Amniotic stem cell (primary cell): ENCODE results near the gene ZC2HC1B.
"Not testable (repeated sequence)": the region's sequence is repeated elsewhere in the genome, so short reads cannot be mapped to it uniquely, and the experiment has no call there.

Source experiments
- DNase-seq: peaks from one replicate; lab custom pipeline; 2025; lab: John Stamatoyannopoulos, UW

The ZC2HC1B gene, protein sequence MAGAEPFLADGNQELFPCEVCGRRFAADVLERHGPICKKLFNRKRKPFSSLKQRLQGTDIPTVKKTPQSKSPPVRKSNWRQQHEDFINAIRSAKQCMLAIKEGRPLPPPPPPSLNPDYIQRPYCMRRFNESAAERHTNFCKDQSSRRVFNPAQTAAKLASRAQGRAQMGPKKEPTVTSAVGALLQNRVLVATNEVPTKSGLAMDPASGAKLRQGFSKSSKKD

DNA sequence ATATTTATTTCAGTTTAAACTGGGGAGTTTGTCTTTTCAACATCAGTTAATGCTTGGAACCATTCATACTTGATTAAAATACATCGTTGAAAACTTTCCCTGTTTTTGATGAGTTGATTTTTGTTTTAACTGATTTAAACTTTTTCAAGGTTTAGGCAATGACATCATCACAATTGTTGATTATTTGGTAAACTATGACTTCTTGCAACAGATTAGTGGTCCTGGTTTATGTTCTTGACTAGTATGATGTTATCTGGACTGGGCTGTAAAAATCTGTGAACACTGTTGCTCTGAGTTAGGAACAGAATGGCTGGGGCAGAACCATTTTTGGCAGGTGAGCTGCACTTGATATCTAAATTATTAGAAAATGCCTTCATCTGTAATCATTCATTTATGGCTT lies at the start of gene ZC2HC1B:
TSS of gene ZC2HC1B (plus strand) at position 241 of the 400 bp plus-strand sequence. CDS start at position 307, 66 bp downstream.
- DNase-seq = no peak

DNA sequence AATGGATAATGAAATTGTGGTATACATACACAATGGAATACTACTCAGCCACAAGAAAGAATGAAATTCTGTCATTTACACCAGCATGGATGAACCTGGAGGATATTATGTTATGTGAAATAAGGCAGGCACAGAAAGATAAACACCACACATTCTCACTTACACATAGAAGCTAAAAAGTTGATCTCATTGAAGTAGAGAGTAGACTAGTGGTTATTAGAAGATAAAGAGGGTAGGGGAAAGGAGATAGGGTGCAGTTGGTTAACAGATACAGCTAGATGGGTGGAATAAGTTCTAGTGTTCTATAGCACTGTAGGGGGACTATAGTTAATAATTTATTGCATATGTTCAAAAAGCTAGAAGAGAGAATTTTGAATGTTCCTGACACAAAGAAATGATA lies 46.7 kb upstream of the ZC2HC1B start:
- no peak for DNase-seq

DNA sequence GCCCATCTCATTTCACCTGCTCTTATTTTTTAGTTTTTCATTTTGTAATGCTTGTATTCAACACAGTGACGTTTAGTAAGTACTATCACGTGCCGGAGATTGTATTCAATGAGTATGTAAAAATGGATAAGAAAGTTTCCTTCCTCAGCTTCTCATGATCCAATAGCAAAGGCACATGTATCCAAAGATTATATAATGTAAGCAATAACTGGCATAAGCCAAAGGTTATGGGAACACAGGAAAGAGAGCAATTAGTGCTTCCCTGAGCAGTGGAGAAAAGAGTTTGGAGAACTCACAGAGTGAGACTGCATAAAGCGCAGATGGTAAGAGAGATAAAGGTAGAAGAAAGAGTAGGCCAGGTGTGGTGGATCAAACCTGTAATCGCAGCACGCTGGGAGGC lies 42.9 kb upstream of the ZC2HC1B start:
- no peak for DNase-seq

DNA sequence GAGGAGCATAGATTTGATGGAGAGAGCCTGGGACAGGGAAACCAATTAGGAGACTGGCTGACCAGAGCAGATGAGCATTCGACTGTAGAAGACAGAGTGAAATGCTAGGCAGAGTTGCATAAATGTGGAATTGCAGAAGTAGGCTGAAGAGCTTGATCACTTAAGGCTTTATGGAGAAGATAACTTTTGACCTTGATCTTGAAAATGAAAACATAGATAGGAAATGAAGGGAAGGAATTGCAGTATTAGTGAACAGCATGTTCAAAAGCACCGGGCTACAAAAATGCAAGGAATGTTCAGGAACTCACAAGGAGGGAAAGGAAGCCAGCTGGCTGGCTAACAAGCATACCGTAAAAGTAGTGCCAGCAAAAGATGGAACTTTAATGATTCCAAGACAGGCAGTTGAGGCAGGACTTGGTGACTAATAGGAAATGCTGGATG lies 41.7 kb upstream of the ZC2HC1B start:
- no peak for DNase-seq

DNA sequence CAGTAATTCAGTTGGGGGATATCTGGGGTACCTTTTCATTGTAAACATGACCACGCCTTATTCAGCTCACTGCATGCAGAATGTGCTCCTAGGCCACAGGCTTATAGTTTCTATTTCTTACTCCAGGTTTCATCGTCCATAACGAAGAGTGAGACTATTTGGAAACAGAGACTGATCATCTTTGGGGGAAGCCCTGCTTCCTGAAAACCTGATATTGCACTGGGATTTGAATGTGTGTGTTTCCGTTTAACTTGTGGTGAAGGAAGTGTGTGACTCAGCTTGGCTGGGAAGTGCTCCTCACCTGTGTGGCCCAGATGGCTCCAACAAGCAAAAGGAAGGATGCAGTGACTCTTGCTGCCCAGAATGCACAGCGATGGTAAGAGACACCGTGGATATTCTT lies 40.7 kb upstream of the ZC2HC1B start:
- DNase-seq = no peak

DNA sequence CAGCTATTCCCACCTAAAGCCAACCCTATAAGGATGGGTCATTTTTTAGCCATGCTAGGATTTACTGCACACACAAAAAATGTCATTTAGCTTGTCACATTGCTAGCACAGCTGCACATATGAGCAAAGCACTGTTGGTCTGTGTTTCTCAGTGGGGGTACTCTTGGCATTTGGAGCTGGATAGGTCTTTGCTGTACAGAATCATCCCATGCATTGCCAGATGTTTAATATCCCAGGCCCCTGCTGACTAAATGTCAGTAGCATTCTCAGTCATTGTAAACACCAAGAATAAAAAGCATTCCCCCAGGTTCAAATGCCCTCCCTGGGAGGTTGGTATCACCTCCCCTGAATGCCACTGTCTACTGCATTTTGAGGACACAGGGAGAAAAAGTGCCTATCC lies 35.7 kb upstream of the ZC2HC1B start:
- DNase-seq = no peak

DNA sequence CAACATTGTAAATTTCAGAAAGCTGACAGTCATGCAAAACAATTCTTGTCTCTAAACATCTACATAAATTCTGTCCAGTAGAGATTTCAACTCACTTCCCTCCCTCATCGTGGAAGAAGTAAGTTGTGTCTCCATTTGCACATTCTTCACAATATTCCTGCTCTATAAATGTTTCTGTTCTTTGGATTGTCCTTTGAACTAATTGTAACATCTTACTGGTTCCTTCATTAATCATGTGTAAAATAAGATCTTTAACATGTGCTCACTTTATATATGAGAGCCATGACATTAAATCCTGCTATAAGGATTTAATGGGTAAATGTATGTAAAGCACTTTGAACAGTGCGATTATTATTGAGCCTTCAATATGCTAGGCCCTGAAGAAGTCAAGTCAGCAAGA lies 28.1 kb upstream of the ZC2HC1B start:
- no peak for DNase-seq

DNA sequence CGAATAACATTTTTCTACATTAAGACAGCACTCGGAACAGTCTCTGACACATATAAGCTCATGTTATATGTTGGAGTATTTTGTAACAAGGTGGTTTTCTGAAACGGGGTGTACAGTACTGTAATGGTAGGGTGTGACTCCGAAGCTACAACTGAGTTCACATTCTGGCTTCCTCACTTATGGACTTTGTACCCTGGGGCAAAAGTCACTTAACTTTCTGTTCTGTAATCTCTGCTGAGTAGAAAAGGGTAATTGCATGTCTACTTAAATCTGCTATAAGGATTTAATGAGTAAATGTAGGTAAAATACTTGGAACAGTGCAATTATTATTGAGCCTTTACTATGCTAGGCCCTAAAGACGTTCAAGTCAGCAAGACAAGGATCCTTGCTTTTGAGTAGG lies 25.9 kb upstream of the ZC2HC1B start:
- no peak for DNase-seq

DNA sequence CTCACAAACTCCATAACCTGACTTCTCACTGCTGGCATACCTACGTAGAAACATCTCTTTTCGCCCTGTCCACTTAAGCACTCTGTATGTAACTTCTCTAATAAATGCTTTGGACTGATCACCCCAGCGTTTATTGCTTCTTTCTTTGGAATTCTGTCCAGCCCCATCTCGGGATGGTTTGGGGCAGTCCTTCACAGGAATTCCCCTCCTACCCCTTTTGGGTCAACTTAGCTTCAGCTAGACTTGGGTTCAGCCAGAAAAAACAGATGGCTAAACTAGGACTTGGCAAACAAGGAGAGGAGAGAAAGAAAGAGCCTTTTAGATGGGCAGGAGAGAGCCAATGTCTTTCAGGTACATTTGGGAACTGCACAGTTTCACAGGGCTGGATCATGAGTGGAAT lies 25.1 kb upstream of the ZC2HC1B start:
- no peak for DNase-seq

DNA sequence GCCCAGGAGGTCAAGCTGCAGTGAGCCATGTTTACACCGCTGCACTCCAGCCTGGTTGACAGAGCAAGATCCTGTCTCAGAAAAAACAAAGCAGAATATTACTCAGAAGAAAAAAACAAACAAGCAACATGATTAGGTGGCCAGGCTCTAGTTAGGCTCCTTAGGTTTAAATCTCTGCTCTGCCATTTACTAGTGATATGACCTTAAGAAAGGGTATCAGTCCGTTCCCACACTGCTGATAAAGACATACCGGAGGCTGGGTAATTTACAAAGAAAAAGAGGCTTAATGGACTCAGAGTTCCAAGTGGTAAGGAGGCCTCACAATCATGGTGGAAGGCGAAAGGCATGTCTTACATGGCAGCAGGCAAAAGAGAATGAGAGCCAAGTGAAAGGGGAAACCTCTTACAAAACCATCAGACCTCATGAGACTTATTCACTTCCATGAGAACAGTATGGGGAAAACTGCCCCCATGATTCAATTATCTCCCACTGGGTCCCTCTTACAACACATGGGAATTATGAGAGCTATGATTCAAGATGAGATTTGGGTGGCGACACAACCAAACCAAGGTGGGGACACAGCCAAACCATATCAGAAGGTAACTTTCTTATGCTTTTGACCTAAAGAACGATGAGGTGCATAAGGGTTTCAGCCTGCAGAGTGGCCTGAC lies 23.5 kb upstream of the ZC2HC1B start:
- DNase-seq = no peak

DNA sequence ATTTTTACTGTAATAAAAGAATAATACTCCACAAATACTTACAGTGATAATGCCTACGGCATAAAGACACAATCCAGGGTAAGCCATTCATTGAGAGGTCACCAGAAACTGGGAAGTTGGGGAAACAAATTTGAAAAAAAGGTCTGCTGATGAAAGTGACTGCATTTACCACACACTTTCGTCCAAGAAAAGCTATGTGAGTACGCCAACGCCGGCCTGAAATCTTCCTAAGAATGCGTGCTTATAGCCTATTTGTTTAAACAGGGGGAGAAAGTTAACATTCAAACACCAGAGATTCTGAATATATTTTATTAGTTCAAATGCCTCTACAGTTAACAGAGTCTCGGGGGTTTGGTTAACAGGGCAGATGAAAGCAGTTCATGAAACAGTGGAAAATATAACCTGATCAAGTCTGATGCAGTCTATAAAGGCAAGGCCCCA lies 21.8 kb upstream of the ZC2HC1B start:
- no peak for DNase-seq

DNA sequence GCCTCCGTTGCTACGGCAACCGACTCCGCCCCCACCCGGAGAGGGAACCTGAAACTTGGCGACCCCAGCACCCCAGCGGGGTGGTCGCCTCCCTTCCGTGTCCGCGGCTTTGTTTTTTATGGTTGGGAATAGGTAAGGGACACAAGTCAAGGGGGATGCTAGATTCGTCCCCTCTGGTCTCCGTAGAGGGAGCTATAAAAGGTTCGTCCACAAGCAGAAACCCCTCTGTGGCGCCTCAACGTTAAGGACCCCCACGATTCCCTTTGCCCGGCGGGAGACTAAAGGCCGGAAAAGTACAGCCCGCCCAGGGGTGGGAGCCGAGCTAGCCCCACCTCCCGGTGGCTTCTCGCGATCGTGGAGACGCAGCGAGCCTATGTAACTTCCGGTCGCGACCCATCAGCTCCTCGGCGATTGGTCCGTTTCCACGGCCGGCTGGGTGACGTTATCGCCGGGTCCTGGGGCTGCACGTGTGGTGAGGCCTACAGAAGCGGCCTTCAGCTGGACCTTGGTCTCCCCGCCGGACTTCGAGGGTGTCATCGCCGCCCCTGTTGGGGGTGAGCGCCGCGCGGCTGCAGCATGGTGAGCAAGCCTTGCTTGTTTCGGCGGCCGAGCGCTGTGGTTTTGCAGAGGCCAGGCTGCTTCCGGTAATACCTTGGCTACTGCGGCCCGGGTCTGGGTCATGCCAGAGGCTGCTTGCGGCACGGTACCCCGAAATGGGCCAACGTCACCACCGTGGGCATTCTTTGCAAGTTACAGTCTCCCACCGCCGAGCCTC lies 21.2 kb upstream of the ZC2HC1B start, which contains the start of gene LTV1:
TSS of gene LTV1 (plus strand) at position 437 of the 775 bp plus-strand sequence. CDS start at position 577, 140 bp downstream.
- DNase-seq = peak; percentile 94

DNA sequence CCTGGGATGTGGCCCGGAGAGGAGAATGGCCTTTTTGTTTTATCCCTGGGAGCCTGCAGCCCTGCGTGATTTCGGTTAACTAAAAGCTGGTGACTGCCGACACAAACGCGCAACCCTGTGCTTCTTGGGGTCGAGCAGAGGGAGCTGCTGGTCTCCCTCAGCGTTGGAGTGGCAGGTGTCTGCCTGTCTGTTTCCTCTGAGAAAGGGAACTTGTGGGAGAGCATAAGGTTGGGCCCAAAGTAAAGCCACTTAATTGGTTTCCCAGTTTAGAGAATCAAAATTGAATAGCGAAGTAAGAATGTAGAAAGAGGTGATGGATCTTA lies 20.6 kb upstream of the ZC2HC1B start:
- DNase-seq = no peak

DNA sequence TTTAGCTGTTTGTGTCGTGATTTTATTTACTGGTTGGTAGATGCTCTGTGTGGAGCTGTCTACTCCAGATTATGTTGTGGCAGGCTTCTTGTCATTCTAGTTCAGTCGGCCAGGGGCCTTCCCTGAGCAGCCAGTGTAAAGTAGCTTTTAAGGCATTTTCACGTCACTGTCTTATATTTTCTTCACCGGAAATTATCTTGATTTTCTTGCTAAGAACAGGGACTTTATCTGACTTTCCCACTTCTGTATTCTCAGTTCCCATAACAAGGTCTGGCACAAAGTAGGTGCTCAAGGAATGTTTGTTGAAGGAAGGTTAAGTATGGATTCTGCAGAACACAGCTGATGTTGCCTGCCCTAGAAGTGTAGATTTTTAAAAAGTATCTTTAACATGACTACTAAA lies 20.3 kb upstream of the ZC2HC1B start:
- DNase-seq = no peak

DNA sequence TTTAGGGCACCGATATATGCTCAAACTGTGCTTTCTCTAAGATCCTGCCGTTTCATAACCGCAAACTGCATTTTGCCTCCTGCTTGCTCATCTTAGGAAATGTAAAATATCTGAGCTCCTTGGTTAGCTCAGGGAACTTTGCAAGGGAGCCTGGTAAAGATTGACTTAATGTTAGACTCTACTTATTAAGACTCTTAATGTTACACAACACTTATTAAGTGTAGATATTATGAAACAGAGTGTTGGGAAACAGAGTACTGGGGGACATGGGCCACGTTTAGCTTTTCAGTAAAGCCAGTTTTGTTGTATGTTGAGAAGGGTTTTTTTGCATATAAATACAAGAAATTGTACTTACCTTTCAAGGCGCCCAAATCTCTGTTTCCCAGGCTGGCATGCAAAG lies 19.2 kb upstream of the ZC2HC1B start:
- no peak for DNase-seq

DNA sequence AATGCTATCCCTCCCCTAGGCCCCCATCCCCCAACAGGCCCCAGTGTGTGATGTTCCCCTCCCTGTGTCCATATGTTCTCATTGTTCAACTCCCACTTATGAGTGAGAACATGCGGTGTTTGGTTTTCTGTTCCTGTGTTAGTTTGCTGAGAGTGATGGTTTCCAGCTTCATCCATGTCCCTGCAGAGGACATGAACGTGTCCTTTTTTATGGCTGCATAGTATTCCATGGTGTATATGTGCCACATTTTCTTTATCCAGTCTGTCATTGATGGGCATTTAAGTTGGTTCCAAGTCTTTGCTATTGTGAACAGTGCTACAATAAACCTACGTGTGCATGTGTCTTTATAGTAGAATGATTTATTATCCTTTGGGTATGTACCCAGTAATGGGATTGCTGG lies 12.6 kb upstream of the ZC2HC1B start:
- DNase-seq = not testable (repeated sequence)

DNA sequence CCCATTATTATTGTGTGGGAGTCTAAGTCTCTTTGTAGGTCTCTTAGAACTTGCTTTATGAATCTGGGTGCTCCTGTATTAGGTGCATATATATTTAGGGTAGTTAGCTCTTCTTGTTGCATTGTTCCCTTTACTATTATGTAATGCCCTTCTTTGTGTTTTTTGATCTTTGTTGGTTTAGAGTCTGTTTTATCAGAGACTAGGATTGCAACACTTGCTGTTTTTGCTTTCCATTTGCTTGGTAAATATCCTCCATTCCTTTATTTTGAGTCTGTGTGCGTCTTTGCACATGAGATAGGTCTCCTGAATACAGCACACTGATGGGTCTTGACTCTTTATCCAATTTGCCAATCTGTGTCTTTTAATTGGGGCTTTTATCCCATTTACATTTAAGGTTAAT lies 9.2 kb upstream of the ZC2HC1B start:
- DNase-seq = not testable (repeated sequence)

DNA sequence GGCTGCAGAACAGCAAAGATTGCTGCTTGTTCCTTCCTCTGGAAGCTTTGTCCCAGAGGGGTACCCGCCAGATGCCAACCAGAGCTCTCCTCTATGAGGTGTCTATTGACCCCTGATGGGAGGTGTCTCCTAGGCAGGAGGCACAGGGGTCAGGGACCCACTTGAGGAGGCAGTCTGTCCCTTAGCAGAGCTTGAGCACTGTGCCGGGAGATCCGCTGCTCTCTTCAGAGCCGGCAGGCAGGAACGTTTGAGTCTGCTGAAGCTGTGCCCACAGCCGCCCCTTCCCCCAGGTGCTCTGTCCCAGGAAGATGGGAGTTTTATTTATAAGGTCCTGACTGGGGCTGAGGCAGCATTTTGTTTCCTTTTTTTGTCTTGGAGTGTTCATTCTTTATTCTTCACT lies 7.5 kb upstream of the ZC2HC1B start:
- not testable (repeated sequence) for DNase-seq

DNA sequence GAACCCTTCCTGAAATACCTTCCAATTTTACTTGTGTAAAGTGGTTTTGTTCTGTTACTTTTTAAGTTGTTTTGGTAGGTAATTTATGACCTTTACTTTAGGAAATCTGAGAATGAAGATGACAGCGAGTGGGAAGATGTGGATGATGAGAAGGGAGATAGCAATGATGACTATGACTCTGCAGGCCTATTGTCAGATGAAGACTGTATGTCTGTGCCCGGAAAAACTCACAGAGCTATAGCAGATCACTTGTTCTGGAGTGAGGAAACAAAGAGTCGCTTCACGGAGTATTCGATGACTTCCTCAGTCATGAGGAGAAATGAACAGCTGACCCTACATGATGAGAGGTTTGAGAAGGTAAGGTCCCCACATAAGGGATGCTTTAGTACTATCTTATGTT lies 6.6 kb upstream of the ZC2HC1B start:
- no peak for DNase-seq

DNA sequence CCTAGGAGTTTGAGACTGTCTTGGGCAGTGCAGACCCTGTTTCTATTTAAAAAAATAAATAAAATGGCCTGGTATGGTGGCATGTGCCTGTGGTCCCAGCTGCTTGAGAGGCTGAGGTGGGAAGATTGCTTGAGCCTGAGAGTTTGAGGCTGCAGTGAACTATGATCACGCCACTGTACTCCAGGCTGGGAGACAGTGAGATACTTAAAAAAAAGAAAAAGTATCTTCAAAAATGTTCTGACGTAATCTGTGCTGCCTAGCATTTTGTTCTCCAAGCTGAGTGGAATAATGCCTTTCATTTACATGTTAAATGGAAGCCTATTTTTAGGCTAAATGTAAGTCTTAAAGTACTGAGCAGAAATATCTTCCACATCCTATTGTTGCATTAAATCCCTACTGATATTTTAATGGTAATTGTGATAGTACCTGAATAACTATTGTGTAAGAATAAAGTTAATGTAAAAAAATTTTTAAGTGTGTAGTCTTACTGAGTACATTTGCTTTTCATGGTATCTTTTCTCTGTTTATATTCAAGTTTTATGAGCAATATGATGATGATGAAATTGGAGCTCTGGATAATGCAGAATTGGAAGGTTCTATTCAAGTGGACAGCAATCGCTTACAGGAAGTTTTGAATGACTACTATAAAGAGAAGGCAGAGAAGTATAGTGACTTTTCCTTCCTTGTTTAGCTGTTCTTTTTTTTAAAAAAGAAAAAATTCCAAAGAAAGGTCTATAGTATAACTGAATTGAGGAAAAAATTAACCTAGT lies 4.2 kb upstream of the ZC2HC1B start:
- no peak for DNase-seq

DNA sequence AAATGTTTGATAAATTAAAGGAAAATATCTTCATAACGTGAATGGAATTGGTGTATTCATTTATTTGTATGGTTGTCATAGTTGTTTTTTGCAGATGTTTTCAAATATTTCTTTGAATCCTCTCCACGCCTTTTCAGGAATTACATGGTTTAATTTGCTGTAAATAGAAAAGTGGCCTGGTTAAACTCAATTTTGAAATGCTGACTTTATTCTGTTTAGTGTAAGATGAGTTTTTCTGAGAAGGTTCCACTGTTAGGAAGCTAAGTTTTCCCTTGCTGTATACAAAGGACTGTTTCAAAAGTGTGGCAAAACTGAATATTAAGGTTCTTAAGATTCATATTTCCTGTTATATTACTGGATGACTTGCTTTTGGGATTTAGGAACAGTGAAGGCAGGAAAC lies 503 bp upstream of the ZC2HC1B start:
- DNase-seq = no peak

DNA sequence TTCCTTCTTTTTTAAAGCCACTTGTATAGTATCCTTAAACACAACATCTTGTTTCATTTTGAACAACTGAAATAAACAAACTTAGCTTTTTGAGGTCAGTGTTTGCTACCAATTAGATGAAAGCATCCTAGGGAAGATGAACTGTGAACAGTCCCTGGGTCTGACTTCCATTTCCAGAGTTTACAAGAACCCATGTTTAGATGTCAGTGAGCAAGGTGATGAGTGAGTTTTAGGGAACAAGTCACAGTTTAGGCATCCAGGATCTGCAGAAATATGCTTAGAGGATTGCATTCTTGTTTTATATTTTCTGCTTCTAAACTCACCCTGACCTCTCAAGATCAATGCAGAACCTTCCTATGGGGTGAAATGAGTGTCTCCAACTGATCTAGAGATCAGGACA lies 3.0 kb downstream of the ZC2HC1B start:
- no peak for DNase-seq
